ENCODE measurements around the gene LYPD5.

DNA sequence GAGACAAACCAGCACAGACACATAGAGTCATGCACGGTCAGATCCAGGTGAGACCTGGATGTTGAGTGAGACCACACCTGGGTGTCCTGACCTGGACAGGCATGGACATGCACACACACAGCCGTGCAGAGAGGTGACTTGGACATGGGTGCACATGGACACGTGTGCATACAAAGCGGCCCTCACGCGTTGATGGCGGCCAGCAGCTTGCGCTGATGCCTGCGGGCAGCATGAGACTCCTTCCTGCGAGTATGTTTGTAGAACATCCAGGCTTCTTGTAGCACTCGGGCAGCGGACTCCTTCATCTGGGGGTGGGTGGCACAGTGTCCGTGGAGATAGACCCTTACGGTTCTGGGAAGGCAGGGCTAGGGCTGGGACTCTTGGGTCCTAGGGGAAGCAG is 33.0 kb downstream of the LYPD5 start:
- no peak for TF ChIP-seq CTCF (IDR thresholded peaks at IDR 0.05; ENCODE audit: insufficient read depth, low read depth, low read length)
- TF ChIP-seq EZH2 (IDR thresholded peaks at IDR 0.05; ENCODE audit: insufficient read depth, low read length) = no peak

Measured in astrocyte (in vitro differentiated cells and primary cell).